Fibroblast of mammary gland (primary cell): ENCODE results near the gene TCEA3.

Experiments used
- DNase-seq: peaks from one replicate; pipeline ENCODE4 v3.0.0-alpha.2; 2010; ENCODE audit warnings: low read depth
- H3K4me3 ChIP-seq: 2 replicates; pipeline ENCODE4 v1.5.1; 2011; ENCODE audit warnings: low read depth, mild to moderate bottlenecking, low read length, moderate library complexity; ENCODE audit not compliant: control insufficient read depth
- CTCF ChIP-seq: conservative IDR thresholded peaks from 2 replicates; pipeline ENCODE4 v1.5.1; 2011; ENCODE audit warnings: low read depth, low read length, inconsistent platforms; ENCODE audit not compliant: control insufficient read depth, insufficient read depth

The TCEA3 gene

DNA sequence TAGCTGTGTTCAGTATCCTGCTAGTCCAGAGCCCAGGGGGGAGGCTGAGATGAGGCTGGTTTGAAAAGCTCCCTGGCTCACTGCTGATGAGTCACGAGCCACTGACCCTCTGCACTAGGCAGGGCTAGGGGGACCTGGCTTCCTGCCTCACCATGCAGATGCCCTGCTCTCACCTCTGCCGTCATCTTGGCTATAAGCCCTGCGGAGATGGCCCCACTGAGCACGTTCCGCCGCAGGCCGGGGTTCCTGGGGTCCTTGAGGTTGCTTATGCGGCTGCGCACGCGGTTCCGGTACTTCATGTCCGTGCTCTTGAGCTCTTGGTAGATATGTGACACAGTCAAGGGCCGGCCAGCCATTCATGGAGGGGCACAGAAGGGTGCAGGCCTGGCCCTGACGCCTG is 30.8 kb downstream of the TCEA3 start:
- peak; percentile 94 for DNase-seq

GRCh38 chr1:23392125-23392855 is 32.3 kb downstream of the TCEA3 start:
- no peak overlapping the region for H3K4me3 ChIP-seq
- TF ChIP-seq CTCF = no peak
- DNase-seq = no peak

More for the DNA sequence above, 30.8 kb downstream of the TCEA3 start:
- TF ChIP-seq CTCF = no peak
- H3K4me3 ChIP-seq = no peak overlapping the region

DNA sequence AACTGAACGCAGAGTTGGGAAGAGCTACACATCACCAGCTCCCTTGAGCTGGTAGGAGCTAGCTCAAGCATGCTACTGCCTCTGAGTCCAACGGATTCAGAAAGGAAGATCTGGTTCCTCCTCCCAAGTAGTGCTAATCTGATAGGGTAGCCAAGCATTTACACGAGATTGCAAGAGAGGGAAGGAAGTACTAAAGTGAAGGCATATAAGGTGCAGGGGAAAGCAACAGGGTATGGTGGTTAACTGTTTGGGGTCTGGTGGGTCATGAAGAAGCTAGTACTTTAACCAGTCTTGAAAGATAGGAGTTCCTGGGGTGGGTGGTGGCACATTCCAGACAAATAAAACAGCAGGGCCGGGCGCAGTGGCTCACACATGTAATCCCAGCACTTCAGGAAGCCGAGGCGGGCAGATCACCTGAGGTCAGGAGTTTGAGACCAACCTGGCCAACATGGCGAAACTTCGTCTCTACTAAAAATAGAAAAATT is 34.7 kb downstream of the TCEA3 start:
- DNase-seq = no peak
- no peak for TF ChIP-seq CTCF
- H3K4me3 ChIP-seq = no peak overlapping the region

GRCh38 chr1:23387494-23387893 is 37.1 kb downstream of the TCEA3 start:
- no peak for TF ChIP-seq CTCF
- no peak overlapping the region for H3K4me3 ChIP-seq
- no peak for DNase-seq

DNA sequence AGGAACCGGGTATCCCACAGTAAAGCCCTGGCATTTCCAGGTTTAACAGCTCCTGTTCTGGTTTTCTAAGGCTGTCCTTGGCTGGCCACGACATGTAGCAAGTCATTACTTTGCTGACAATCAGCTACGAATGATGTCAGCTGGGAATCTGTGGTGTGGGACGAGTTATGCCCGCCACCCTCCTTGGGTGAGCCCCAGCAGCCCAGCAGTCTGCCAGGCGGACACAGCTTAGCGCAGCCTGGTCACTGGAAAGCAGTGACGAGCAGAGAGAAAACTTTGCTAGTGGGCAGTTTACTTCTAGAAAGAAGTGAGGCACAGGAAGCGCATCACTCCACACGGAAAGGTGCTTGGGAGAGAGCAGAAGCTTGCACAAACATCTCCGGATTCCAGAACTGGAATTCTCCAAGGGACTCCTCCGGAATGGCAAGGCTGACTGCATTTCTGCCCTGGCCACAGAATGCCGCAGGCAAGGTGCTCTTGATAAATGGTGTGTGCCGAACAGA is 39.4 kb downstream of the TCEA3 start:
- no peak for DNase-seq
- no peak for TF ChIP-seq CTCF
- H3K4me3 ChIP-seq = no peak overlapping the region

GRCh38 chr1:23384312-23385058 is 40.1 kb downstream of the TCEA3 start:
- peak; percentile 82 for DNase-seq
- no peak overlapping the region for H3K4me3 ChIP-seq
- no peak for TF ChIP-seq CTCF
